ENCODE measurements around the gene SH3PXD2A.
A peak's percentile ranks its signal among the peaks of the same experiment; 100 is the strongest.

DNA sequence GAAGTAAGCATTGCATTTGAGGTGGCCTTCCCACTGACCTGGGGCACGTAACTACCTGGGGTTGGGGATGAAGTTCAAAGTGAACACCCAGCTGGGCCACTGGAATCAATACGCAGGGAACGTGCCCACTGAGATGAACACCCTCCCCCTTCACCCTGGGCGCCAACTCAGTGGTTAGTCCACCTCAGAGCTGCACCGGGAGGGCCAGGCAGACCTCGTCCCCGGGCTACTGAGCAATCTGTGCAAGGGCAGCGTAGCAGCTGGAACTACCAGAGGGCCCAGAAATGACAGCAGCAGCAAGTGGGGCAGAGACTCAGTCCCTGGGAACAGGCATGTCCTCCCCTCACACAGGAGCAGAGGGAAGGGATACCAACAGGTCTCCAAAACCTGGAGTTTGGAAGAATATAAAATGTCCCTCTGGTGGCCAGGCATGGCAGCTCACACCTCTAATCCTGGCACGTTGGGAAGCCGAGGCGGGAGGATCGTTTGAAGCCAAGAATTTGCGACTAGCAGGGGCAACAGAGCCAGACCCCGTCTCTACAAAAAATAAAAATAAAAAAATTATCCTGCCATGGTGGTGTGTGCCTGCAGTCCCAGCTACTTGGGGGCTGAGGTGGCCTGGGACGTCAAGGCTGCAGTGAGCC, 143.9 kb downstream of the SH3PXD2A start:
- TF ChIP-seq, protein P1, sequence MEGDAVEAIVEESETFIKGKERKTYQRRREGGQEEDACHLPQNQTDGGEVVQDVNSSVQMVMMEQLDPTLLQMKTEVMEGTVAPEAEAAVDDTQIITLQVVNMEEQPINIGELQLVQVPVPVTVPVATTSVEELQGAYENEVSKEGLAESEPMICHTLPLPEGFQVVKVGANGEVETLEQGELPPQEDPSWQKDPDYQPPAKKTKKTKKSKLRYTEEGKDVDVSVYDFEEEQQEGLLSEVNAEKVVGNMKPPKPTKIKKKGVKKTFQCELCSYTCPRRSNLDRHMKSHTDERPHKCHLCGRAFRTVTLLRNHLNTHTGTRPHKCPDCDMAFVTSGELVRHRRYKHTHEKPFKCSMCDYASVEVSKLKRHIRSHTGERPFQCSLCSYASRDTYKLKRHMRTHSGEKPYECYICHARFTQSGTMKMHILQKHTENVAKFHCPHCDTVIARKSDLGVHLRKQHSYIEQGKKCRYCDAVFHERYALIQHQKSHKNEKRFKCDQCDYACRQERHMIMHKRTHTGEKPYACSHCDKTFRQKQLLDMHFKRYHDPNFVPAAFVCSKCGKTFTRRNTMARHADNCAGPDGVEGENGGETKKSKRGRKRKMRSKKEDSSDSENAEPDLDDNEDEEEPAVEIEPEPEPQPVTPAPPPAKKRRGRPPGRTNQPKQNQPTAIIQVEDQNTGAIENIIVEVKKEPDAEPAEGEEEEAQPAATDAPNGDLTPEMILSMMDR (IDR thresholded peaks at IDR 0.05): peak in 2 of 5 experiments; percentile 8 to 18
- TF ChIP-seq POLR2AphosphoS5 (IDR thresholded peaks at IDR 0.05) (no peak), POLR2A (IDR thresholded peaks at IDR 0.05) (no peak), EP300 (IDR thresholded peaks at IDR 0.05; ENCODE audit: low read depth) (no peak)
